ENCODE measurements around the gene MS4A18.
"Not testable (repeated sequence)": the region's sequence is repeated elsewhere in the genome, so short reads cannot be mapped to it uniquely, and the experiment has no call there.

Gene MS4A18

GRCh38 chr11:60724420-60724819 is at the start of gene MS4A18:
Gene MS4A18, plus strand, starts transcription at chr11:60724720.
- DNase-seq (ENCODE audit: low read depth, low spot score): no peak

- DNase-seq (ENCODE audit: low read depth, low spot score): not testable (repeated sequence)
Observed at GRCh38 chr11:60678231-60678630, 46.3 kb upstream of the MS4A18 start.

- no peak for DNase-seq (ENCODE audit: low read depth, low spot score)
Observed at GRCh38 chr11:60679879-60680278, 44.6 kb upstream of the MS4A18 start.

- no peak for DNase-seq (ENCODE audit: low read depth, low spot score)
Observed at GRCh38 chr11:60680455-60681119, 43.9 kb upstream of the MS4A18 start.

- not testable (repeated sequence) for DNase-seq (ENCODE audit: low read depth, low spot score)
Observed at GRCh38 chr11:60684541-60684848, 40.0 kb upstream of the MS4A18 start.

GRCh38 chr11:60691661-60692060 is 32.9 kb upstream of the MS4A18 start:
- no peak for DNase-seq (ENCODE audit: low read depth, low spot score)

- DNase-seq (ENCODE audit: low read depth, low spot score): no peak
Observed at GRCh38 chr11:60699284-60699691, 25.2 kb upstream of the MS4A18 start, which contains the start of gene MS4A8. Gene MS4A8, plus strand, starts transcription at chr11:60699612. Its CDS starts 1,249 bp downstream, at chr11:60700861.

GRCh38 chr11:60699936-60700335 is 24.6 kb upstream of the MS4A18 start:
- no peak for DNase-seq (ENCODE audit: low read depth, low spot score)

GRCh38 chr11:60700689-60701468 is 23.6 kb upstream of the MS4A18 start:
- DNase-seq (ENCODE audit: low read depth, low spot score): no peak

GRCh38 chr11:60701469-60701818 is 23.1 kb upstream of the MS4A18 start:
- DNase-seq (ENCODE audit: low read depth, low spot score): no peak

GRCh38 chr11:60703374-60703773 is 21.1 kb upstream of the MS4A18 start:
- no peak for DNase-seq (ENCODE audit: low read depth, low spot score)

GRCh38 chr11:60705895-60706294 is 18.6 kb upstream of the MS4A18 start:
- DNase-seq (ENCODE audit: low read depth, low spot score): no peak

- no peak for DNase-seq (ENCODE audit: low read depth, low spot score)
Observed at GRCh38 chr11:60706931-60707330, 17.6 kb upstream of the MS4A18 start.

- DNase-seq (ENCODE audit: low read depth, low spot score): no peak
Observed at GRCh38 chr11:60710482-60710881, 14.0 kb upstream of the MS4A18 start.

- no peak for DNase-seq (ENCODE audit: low read depth, low spot score)
Observed at GRCh38 chr11:60711276-60711675, 13.2 kb upstream of the MS4A18 start.

- DNase-seq (ENCODE audit: low read depth, low spot score): not testable (repeated sequence)
Observed at GRCh38 chr11:60713423-60713822, 11.1 kb upstream of the MS4A18 start.

- no peak for DNase-seq (ENCODE audit: low read depth, low spot score)
Observed at GRCh38 chr11:60717956-60718355, 6.6 kb upstream of the MS4A18 start.

- DNase-seq (ENCODE audit: low read depth, low spot score): no peak
Observed at GRCh38 chr11:60718524-60719316, 5.8 kb upstream of the MS4A18 start.

GRCh38 chr11:60719391-60719790 is 5.1 kb upstream of the MS4A18 start:
- no peak for DNase-seq (ENCODE audit: low read depth, low spot score)

GRCh38 chr11:60720460-60720859 is 4.1 kb upstream of the MS4A18 start:
- no peak for DNase-seq (ENCODE audit: low read depth, low spot score)

- no peak for DNase-seq (ENCODE audit: low read depth, low spot score)
Observed at GRCh38 chr11:60725592-60725991, 1.1 kb downstream of the MS4A18 start.

- no peak for DNase-seq (ENCODE audit: low read depth, low spot score)
Observed at GRCh38 chr11:60731586-60731985, 7.1 kb downstream of the MS4A18 start.

- no peak for DNase-seq (ENCODE audit: low read depth, low spot score)
Observed at GRCh38 chr11:60734279-60734678, 9.8 kb downstream of the MS4A18 start.

Data from activated CD4-positive, CD25-positive, alpha-beta regulatory T cell treated with anti-CD3 and anti-CD28 coated beads, Interleukin-2, amount 50 U/mL, for 16 hours (primary cell).